Measurements from ENCODE around the gene CPNE8. TPM values are rescaled to one million over a fixed set of nuclear protein-coding genes. Genes with fewer than 3 reads are reported as not detected.

Gene CPNE8
- polyA plus RNA-seq, 1 donor from 2014 or later = 1.9 TPM

GRCh38 chr12:38919191-38919590 lies 13.8 kb upstream of the CPNE8 start:
- H2AFZ ChIP-seq (ENCODE audit: low read depth, low read length) = no peak overlapping the region
- no peak overlapping the region for H3K4me2 ChIP-seq (ENCODE audit: low read length)
- no peaks in the 10 kb centered on the region for H3K36me3 ChIP-seq (ENCODE audit: insufficient read depth, low read length)
- H3F3A ChIP-seq (ENCODE audit: insufficient read depth, low read length, poor library complexity, severe bottlenecking) = no peaks in the 10 kb centered on the region
- H3K27ac ChIP-seq (ENCODE audit: low read length) = no peak overlapping the region
- H4K20me1 ChIP-seq (ENCODE audit: insufficient read depth) = no peaks in the 10 kb centered on the region
- H3K9ac ChIP-seq (ENCODE audit: low read length) = no peak overlapping the region
- no peaks in the 10 kb centered on the region for H3K27me3 ChIP-seq (ENCODE audit: insufficient read depth, low read depth, low read length)
- no peaks in the 10 kb centered on the region for H3K9me3 ChIP-seq (ENCODE audit: low read length)
- TF ChIP-seq, protein P1, sequence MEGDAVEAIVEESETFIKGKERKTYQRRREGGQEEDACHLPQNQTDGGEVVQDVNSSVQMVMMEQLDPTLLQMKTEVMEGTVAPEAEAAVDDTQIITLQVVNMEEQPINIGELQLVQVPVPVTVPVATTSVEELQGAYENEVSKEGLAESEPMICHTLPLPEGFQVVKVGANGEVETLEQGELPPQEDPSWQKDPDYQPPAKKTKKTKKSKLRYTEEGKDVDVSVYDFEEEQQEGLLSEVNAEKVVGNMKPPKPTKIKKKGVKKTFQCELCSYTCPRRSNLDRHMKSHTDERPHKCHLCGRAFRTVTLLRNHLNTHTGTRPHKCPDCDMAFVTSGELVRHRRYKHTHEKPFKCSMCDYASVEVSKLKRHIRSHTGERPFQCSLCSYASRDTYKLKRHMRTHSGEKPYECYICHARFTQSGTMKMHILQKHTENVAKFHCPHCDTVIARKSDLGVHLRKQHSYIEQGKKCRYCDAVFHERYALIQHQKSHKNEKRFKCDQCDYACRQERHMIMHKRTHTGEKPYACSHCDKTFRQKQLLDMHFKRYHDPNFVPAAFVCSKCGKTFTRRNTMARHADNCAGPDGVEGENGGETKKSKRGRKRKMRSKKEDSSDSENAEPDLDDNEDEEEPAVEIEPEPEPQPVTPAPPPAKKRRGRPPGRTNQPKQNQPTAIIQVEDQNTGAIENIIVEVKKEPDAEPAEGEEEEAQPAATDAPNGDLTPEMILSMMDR (IDR thresholded peaks at IDR 0.05; ENCODE audit: poor library complexity, severe bottlenecking) = no peak
- TF ChIP-seq MXI1 (conservative IDR thresholded peaks at IDR 0.05; ENCODE audit: poor library complexity, severe bottlenecking) (no peak), POLR2AphosphoS5 (IDR thresholded peaks at IDR 0.05) (no peak), TAF1 (IDR thresholded peaks at IDR 0.05; ENCODE audit: low read depth) (no peak), EP300 (conservative IDR thresholded peaks at IDR 0.05; ENCODE audit: poor library complexity, severe bottlenecking) (no peak), RAD21 (conservative IDR thresholded peaks at IDR 0.05) (no peak), EZH2 (IDR thresholded peaks at IDR 0.05; ENCODE audit: borderline replicate concordance, insufficient read depth, low read length, poor library complexity, severe bottlenecking) (no peak), SMC3 (conservative IDR thresholded peaks at IDR 0.05; ENCODE audit: poor library complexity) (no peak), REST (IDR thresholded peaks at IDR 0.05; ENCODE audit: borderline replicate concordance) (no peak)
- no peak overlapping the region for H3K4me3 ChIP-seq (ENCODE audit: low read length)
- H3K79me2 ChIP-seq (replicated peaks; ENCODE audit: insufficient read depth, low read length) = no peaks in the 10 kb centered on the region
- no peaks in the 10 kb centered on the region for H3K9me2 ChIP-seq (ENCODE audit: insufficient read depth, low read length)

DNA sequence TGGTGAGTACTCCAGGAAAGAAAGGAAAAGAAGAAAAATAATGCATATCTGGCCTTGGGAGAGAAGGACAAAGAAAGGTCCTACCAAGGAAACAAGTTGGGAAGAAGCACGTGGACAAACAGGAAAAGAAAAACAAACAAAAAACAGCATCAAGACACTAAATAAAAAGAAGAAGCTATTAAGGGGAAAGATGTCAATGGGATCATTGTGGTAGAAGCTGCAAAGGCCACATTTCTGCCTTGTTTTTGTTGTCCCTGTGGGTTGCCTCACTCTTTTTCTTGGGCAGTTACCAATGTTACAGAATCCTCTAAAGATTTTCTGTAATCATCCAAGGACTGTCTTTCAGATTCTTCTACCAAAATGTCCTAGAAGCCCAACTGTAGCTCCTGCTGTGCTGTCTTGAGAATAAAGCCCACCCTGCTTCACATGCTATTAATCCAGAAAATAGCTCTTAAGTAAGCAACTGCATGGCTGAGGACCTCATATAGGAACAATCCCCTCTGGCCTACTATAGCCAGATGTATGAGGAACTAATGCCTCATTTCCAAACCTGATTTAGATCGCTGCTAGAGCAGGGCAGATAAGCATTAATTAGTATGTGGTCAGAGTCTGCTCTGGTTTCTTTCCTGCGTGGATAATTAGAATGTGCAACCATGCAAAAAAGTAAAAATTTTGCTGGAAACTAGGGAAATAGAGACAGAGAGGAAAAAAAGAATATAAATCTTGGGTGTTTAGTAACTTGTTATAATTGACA lies 10.2 kb upstream of the CPNE8 start:
- Histone ChIP-seq H3K9me2 (ENCODE audit: insufficient read depth, low read length) (no peaks in the 10 kb centered on the region), H3K27ac (ENCODE audit: low read length) (no peak overlapping the region), H2AFZ (ENCODE audit: low read depth, low read length) (no peak overlapping the region), H3K4me2 (ENCODE audit: low read length) (no peak overlapping the region), H3K79me2 (replicated peaks; ENCODE audit: insufficient read depth, low read length) (no peaks in the 10 kb centered on the region), H3K4me3 (ENCODE audit: low read length) (no peak overlapping the region), H3F3A (ENCODE audit: insufficient read depth, low read length, poor library complexity, severe bottlenecking) (no peaks in the 10 kb centered on the region), H3K9me3 (ENCODE audit: low read length) (no peaks in the 10 kb centered on the region), H3K9ac (ENCODE audit: low read length) (no peak overlapping the region), H3K36me3 (ENCODE audit: insufficient read depth, low read length) (no peaks in the 10 kb centered on the region), H4K20me1 (ENCODE audit: insufficient read depth) (no peaks in the 10 kb centered on the region), H3K27me3 (ENCODE audit: insufficient read depth, low read depth, low read length) (no peaks in the 10 kb centered on the region)
- no peak for TF ChIP-seq EP300 (conservative IDR thresholded peaks at IDR 0.05; ENCODE audit: poor library complexity, severe bottlenecking)
- no peak for TF ChIP-seq REST (IDR thresholded peaks at IDR 0.05; ENCODE audit: borderline replicate concordance)
- TF ChIP-seq EZH2 (IDR thresholded peaks at IDR 0.05; ENCODE audit: borderline replicate concordance, insufficient read depth, low read length, poor library complexity, severe bottlenecking) = no peak
- no peak for TF ChIP-seq TAF1 (IDR thresholded peaks at IDR 0.05; ENCODE audit: low read depth)
- no peak for TF ChIP-seq POLR2AphosphoS5 (IDR thresholded peaks at IDR 0.05)
- TF ChIP-seq, protein P1 (IDR thresholded peaks at IDR 0.05; ENCODE audit: poor library complexity, severe bottlenecking) = no peak

All from neural cell (in vitro differentiated cells).